ENCODE measurements around the gene SMCO2.

GRCh38 chr12:27550653-27550975 lies 104.1 kb downstream of the SMCO2 start:
- no peak for TF ChIP-seq POLR2AphosphoS5 (IDR thresholded peaks at IDR 0.05)
- TF ChIP-seq CTCF (IDR thresholded peaks at IDR 0.05) = no peak

All from prostate gland (tissue), 2 donors.